ENCODE measurements around the gene GEMIN5. TPM values are rescaled to one million over a fixed set of nuclear protein-coding genes. Genes with fewer than 3 reads are reported as not detected.
A peak's percentile ranks its signal among the peaks of the same experiment; 100 is the strongest.

The GEMIN5 gene
- total RNA-seq, 3 donors from 2014 or later: 14.4 to 23.2 (median 19.3) TPM

DNA sequence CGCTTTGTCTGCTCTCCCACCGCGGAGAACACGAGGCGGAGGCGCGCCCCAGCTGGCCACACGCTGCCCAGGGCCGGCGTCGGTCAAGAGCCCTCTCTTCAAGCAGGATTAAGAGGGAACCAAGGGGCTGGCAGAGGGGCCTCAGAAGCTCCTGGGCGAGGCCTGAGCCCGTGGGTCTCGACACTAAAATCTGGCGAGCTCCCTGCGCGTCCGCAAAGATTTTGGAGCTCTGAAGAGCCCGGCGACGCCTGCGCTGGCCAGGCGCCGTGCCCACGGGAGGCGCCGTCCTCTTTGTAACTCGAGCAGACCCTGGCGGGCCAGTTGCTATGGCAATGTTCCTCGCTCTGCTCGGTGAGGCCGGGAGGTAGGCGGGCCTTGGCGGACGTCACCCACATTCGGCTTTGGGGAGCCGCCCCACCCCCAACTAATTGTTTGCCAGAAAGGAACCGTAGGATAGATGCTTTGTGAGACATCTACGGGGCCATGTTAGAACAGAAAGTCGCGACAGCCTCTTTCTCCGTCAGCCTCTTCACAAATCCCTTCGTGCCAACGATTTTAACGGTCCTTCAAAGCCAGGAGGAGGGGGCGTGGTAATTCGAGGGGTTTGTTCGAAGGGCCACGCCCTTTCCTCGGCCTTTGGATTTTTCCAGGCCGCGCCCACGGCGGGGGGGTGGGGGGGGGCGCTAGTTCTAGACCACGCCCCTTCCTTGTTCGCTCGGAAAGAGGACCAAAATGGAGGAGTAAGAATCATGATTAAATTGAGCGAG, 80.3 kb downstream of the GEMIN5 start:
- H3K4me1 ChIP-seq: peaks cover 0 to 5% of the 10 kb centered on the region in 2 donors
- TF ChIP-seq POLR2AphosphoS5 (IDR thresholded peaks at IDR 0.05) (peak; percentile 47 to 71 (median 66)), POLR2A (IDR thresholded peaks at IDR 0.05) (no peak)
- TF ChIP-seq, protein P1, sequence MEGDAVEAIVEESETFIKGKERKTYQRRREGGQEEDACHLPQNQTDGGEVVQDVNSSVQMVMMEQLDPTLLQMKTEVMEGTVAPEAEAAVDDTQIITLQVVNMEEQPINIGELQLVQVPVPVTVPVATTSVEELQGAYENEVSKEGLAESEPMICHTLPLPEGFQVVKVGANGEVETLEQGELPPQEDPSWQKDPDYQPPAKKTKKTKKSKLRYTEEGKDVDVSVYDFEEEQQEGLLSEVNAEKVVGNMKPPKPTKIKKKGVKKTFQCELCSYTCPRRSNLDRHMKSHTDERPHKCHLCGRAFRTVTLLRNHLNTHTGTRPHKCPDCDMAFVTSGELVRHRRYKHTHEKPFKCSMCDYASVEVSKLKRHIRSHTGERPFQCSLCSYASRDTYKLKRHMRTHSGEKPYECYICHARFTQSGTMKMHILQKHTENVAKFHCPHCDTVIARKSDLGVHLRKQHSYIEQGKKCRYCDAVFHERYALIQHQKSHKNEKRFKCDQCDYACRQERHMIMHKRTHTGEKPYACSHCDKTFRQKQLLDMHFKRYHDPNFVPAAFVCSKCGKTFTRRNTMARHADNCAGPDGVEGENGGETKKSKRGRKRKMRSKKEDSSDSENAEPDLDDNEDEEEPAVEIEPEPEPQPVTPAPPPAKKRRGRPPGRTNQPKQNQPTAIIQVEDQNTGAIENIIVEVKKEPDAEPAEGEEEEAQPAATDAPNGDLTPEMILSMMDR (IDR thresholded peaks at IDR 0.05): peak in 1 of 3 donors; percentile 7
- H3K4me3 ChIP-seq: peak overlapping the region; percentile 78 to 81 (median 80)
- H3K9me3 ChIP-seq: no peaks in the 10 kb centered on the region
- no peaks in the 10 kb centered on the region for H3K36me3 ChIP-seq
- peak overlapping the region; percentile 98 to 99 for H3K27ac ChIP-seq
- intact Hi-C loops (cut with DNase I; ENCODE audit: low total_unique reads): no loop called here
- peak; percentile 87 to 94 for DNase-seq (ENCODE audit: low spot score in 2 of 2)
- no peaks in the 10 kb centered on the region for H3K27me3 ChIP-seq

DNA sequence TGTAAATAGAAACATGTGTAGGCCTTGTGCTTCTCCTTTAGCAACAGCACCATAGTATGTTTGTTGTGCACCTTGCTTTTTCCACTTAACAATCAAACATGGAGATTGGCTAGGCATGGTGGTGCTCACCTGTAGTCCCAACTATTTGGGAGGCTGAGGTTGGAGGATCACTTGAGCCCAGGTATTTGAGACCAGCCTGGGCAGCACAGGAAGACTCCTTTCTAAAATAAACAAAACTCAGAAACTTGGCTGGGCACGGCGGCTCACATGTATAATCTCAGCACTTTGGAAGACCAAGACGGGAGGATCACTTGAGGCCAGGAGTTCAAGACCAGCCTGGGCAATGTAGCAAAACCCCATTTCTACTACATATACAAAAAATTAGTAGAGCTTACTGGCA, 86.7 kb downstream of the GEMIN5 start:
- no peaks in the 10 kb centered on the region for H3K9me3 ChIP-seq
- no peaks in the 10 kb centered on the region for H3K27me3 ChIP-seq
- intact Hi-C loops (cut with DNase I; ENCODE audit: low total_unique reads): no loop called here
- H3K27ac ChIP-seq: peak overlapping the region; percentile 85 to 86
- no peak for DNase-seq (ENCODE audit: low spot score in 2 of 2)
- no peak overlapping the region for H3K4me3 ChIP-seq
- no peak for TF ChIP-seq POLR2AphosphoS5 (IDR thresholded peaks at IDR 0.05)
- TF ChIP-seq, protein P1 (IDR thresholded peaks at IDR 0.05): no peak
- TF ChIP-seq POLR2A (IDR thresholded peaks at IDR 0.05): no peak
- no peaks in the 10 kb centered on the region for H3K36me3 ChIP-seq
- peaks cover 4% of the 10 kb centered on the region in 2 donors for H3K4me1 ChIP-seq

DNA sequence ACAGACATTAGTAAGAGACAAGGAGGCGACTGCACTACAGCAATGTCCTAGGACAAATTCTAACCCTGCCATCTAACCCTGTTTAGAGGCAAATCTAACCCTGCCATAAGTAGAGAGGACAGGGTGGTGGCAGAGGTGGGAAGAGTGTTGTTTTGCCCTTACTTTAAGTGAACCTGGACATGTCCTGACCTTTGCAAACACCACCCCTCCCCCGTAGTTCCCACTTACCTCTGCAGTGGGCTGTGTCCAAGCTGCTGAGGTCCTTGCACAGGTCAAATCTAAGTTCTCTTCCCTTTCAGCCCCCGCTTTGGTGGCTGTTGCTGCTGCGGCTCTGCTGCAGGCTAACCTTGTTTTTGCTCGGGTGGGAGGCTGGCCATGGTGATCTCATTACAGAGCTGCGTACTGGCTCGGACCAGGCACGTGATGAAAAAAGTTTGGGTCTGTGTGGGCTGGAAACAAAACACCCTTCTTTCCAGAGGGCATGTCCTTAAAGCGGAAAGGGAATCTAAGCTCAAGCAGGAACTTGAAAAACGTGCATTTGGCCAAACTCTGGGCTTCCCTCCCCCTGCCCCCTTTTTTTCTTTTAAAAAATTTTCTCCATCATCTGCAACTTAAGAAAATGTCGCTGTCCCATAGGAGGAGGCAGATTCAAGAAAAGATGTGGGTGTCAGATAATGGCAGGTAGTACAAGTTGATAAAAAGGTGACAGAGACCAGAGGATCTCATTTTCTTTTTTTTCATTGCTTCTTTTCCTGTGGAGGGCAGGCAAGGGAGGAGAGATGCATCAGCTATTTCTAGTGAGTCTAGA, 87.6 kb downstream of the GEMIN5 start, which contains the start of gene FAXDC2:
Gene FAXDC2, minus strand, starts transcription at position 349 of the 808 bp plus-strand sequence. CDS start 12,425 bp downstream, outside the sequence.
- TF ChIP-seq POLR2AphosphoS5 (IDR thresholded peaks at IDR 0.05) (peak in 2 of 3 donors; percentile 48 to 61), POLR2A (IDR thresholded peaks at IDR 0.05) (no peak)
- no peaks in the 10 kb centered on the region for H3K9me3 ChIP-seq
- intact Hi-C loops (cut with DNase I; ENCODE audit: low total_unique reads): no loop called here
- no peaks in the 10 kb centered on the region for H3K27me3 ChIP-seq
- H3K4me3 ChIP-seq: peak within 1 kb of the TSS; percentile 62 to 66 (median 66)
- peak; percentile 63 to 77 for DNase-seq (ENCODE audit: low spot score in 2 of 2)
- peaks cover 4% of the 10 kb centered on the region in 2 donors for H3K4me1 ChIP-seq
- no peaks in the 10 kb centered on the region for H3K36me3 ChIP-seq
- H3K27ac ChIP-seq: peak within 1 kb of the TSS; percentile 85 to 86

DNA sequence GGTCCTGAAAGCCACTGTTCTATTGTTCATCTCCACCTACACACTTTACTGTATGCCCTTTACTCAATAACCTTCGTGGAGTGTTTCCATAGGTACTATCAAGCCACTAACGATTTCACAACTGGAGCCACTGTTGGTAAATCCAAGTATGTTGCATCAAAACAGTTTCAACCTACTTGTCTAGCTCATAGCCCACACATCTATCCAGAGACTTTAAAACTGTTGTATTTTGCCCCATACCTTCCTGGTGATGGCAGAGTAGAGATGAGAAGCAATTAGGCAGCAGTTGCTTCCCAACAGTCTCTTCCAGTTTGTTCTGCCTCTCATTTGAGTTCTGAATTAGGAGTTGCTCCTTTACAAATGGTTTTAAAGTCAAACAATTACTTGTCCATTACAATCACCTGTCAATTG, 88.2 kb downstream of the GEMIN5 start:
- intact Hi-C loops (cut with DNase I; ENCODE audit: low total_unique reads): no loop called here

DNA sequence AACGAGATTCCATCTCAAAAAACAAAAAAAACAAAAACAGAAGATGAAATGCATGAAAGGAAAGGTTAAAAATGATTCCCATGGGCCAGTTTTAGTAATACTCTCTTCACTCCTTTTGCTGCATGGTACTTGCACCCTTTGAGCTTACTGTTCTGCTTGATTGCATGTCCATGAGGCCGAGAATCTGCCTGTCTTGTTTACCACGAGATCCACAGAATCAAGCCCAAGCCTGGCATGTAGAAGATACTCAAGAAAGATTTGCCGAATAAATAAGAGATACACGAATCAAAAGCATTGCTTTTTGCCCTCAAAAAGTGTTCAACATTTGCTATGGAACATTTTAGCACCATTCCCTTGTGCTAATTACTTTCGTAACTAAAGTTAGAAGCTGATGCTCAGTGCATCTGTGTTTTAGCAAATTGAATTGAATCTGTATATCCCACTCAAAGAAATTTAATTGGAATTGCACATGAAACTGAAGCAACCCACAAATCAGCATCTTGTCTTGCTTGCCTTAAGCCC, 88.7 kb downstream of the GEMIN5 start:
- intact Hi-C loops (cut with DNase I; ENCODE audit: low total_unique reads): no loop called here
- Histone ChIP-seq H3K36me3 (no peaks in the 10 kb centered on the region), H3K27ac (peak overlapping the region; percentile 85 to 86), H3K4me3 (peak overlapping the region; percentile 62 to 66 (median 66)), H3K4me1 (peaks cover 4% of the 10 kb centered on the region in 2 donors), H3K9me3 (no peaks in the 10 kb centered on the region), H3K27me3 (no peaks in the 10 kb centered on the region)
- TF ChIP-seq POLR2A (IDR thresholded peaks at IDR 0.05) (no peak), POLR2AphosphoS5 (IDR thresholded peaks at IDR 0.05) (no peak)
- TF ChIP-seq, protein P1 (IDR thresholded peaks at IDR 0.05): no peak
- DNase-seq (ENCODE audit: low spot score in 2 of 2): no peak

More for the DNA sequence above, 88.2 kb downstream of the GEMIN5 start:
- no peaks in the 10 kb centered on the region for H3K27me3 ChIP-seq
- no peak for DNase-seq (ENCODE audit: low spot score in 2 of 2)
- TF ChIP-seq POLR2AphosphoS5 (IDR thresholded peaks at IDR 0.05): no peak
- no peak for TF ChIP-seq POLR2A (IDR thresholded peaks at IDR 0.05)
- TF ChIP-seq, protein P1 (IDR thresholded peaks at IDR 0.05): no peak
- H3K9me3 ChIP-seq: no peaks in the 10 kb centered on the region
- H3K4me1 ChIP-seq: peaks cover 4% of the 10 kb centered on the region in 2 donors
- no peaks in the 10 kb centered on the region for H3K36me3 ChIP-seq
- H3K4me3 ChIP-seq: peak overlapping the region; percentile 62 to 66 (median 66)
- peak overlapping the region; percentile 85 to 86 for H3K27ac ChIP-seq
